ENCODE data around the gene SBNO2. TPM values are rescaled to one million over a fixed set of nuclear protein-coding genes. Genes with fewer than 3 reads are reported as not detected.

Gene SBNO2
- total RNA-seq, 1 donor from 2014 or later = 3.3 TPM

DNA sequence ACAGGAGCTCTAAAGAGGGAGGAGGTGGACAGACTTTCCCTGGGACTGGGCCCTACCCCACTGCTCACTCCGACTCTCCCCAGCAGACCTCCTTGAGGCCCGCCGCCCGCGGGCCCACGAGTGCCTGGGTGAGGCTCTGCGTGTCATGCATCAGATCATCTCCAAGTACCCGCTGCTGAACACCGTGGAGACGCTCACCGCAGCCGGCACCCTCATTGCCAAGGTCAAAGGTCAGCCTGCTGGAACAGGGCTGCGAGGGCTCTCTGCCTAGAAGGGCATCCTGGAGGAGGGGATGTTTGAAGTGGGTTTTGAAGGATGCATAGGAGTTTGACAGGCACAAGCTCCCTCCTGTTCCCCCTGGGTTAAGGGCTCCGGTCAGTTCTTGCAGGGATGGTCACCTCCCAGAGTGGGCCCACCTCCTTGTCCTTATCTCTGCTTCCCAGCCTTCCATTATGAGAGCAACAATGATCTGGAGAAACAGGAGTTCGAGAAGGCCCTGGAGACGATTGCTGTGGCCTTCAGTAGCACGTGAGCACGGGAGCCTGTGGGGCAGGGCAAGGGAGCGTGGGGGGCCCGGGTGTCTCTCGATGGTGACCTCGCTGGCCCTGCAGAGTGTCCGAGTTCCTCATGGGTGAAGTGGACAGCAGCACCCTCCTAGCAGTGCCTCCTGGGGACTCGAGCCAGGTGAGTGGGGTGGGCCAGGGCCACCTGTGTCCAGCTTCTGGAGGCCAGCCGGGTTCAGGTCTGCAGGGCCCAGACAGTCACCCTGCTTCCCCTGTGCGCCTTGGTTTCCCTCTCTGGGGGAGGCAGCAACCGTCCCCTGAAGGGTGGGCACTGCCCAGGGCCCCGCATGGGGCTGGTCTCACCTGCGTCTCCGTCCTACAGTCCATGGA, 100.8 kb downstream of the SBNO2 start:
- peaks cover 3% of the 10 kb centered on the region for H3K9me3 Mint-ChIP-seq
- no peak overlapping the region for H3K4me3 Mint-ChIP-seq
- no peak overlapping the region for H3K27ac Mint-ChIP-seq

DNA sequence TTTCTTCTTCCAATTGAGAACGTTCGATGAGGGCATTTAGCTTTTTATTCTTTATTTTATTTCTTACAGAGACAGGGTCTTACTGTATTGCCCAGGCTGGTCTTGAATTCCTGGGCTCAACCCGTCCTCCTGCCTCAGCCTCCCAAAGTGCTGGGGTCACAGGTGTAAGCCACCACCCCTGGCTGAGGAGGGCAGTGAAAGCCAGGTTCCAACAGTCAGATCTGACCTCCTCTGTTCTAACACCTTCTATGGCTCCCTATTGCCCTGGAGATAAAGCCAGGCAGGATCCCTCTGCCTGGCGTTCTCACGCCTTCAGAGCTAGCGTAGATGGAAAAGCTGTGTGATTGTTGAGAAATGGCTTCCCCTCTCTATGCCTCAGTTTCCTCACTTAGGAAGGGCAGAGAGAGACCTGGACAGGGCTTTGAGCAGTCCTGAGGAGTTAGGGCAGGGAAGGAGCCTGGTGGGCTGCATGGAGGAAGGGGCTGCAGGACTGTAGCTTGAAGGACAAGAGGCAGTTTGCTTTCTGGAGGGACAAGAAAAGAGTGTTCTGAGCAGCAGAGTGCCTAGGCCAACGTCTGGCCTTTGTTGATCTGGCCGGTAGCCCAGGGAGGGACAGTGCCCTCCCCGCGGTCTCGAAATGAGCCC, 101.6 kb downstream of the SBNO2 start:
- H3K36me3 ChIP-seq = no peaks in the 10 kb centered on the region
- no peaks in the 10 kb centered on the region for H3K79me2 ChIP-seq (ENCODE audit: low read depth)
- H3K4me3 Mint-ChIP-seq = peak overlapping the region; percentile 81
- H3K9me3 Mint-ChIP-seq = peaks cover 3% of the 10 kb centered on the region
- H3K36me3 Mint-ChIP-seq = no peaks in the 10 kb centered on the region
- peaks cover 1% of the 10 kb centered on the region for H3K4me1 ChIP-seq
- peaks cover 31% of the 10 kb centered on the region for H3F3A ChIP-seq (ENCODE audit: low read depth)
- no peak overlapping the region for H3K9ac ChIP-seq
- no peak overlapping the region for H3K4me3 ChIP-seq
- H4K20me1 ChIP-seq (ENCODE audit: low read depth) = peaks cover 19% of the 10 kb centered on the region
- no peak for DNase-seq (ENCODE audit: low spot score)
- no peak overlapping the region for H3K27ac ChIP-seq
- H3K27me3 ChIP-seq = peaks cover 51% of the 10 kb centered on the region
- peaks cover 9% of the 10 kb centered on the region for H3K4me1 Mint-ChIP-seq
- peaks cover 30% of the 10 kb centered on the region for H3K27me3 Mint-ChIP-seq (ENCODE audit: insufficient read depth, low read depth)
- no peak overlapping the region for H3K27ac Mint-ChIP-seq
- H2AFZ ChIP-seq (replicated peaks) = no peak overlapping the region
- H3K4me2 ChIP-seq = no peak overlapping the region
- TF ChIP-seq, protein P1, sequence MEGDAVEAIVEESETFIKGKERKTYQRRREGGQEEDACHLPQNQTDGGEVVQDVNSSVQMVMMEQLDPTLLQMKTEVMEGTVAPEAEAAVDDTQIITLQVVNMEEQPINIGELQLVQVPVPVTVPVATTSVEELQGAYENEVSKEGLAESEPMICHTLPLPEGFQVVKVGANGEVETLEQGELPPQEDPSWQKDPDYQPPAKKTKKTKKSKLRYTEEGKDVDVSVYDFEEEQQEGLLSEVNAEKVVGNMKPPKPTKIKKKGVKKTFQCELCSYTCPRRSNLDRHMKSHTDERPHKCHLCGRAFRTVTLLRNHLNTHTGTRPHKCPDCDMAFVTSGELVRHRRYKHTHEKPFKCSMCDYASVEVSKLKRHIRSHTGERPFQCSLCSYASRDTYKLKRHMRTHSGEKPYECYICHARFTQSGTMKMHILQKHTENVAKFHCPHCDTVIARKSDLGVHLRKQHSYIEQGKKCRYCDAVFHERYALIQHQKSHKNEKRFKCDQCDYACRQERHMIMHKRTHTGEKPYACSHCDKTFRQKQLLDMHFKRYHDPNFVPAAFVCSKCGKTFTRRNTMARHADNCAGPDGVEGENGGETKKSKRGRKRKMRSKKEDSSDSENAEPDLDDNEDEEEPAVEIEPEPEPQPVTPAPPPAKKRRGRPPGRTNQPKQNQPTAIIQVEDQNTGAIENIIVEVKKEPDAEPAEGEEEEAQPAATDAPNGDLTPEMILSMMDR (IDR thresholded peaks at IDR 0.05) = no peak
- TF ChIP-seq EZH2 (IDR thresholded peaks at IDR 0.05) (no peak), EZH2phosphoT487 (IDR thresholded peaks at IDR 0.05) (no peak)
- no peaks in the 10 kb centered on the region for H3K9me3 ChIP-seq (ENCODE audit: low read depth)

More for the DNA sequence above, 100.8 kb downstream of the SBNO2 start:
- Histone ChIP-seq H3K36me3 (no peaks in the 10 kb centered on the region), H3K27me3 (peaks cover 43% of the 10 kb centered on the region), H3K9ac (no peak overlapping the region), H4K20me1 (ENCODE audit: low read depth) (peaks cover 18% of the 10 kb centered on the region), H3K4me2 (no peak overlapping the region), H3K9me3 (ENCODE audit: low read depth) (no peaks in the 10 kb centered on the region), H2AFZ (replicated peaks) (no peak overlapping the region), H3K27ac (no peak overlapping the region), H3K4me3 (no peak overlapping the region), H3K79me2 (ENCODE audit: low read depth) (no peaks in the 10 kb centered on the region), H3F3A (ENCODE audit: low read depth) (peaks cover 31% of the 10 kb centered on the region), H3K4me1 (no peaks in the 10 kb centered on the region)
- peaks cover 9% of the 10 kb centered on the region for H3K4me1 Mint-ChIP-seq
- TF ChIP-seq EZH2phosphoT487 (IDR thresholded peaks at IDR 0.05) (no peak), EZH2 (IDR thresholded peaks at IDR 0.05) (no peak)
- TF ChIP-seq, protein P1 (IDR thresholded peaks at IDR 0.05) = no peak
- DNase-seq (ENCODE audit: low spot score) = no peak
- H3K27me3 Mint-ChIP-seq (ENCODE audit: insufficient read depth, low read depth) = peaks cover 26% of the 10 kb centered on the region
- no peaks in the 10 kb centered on the region for H3K36me3 Mint-ChIP-seq

DNA sequence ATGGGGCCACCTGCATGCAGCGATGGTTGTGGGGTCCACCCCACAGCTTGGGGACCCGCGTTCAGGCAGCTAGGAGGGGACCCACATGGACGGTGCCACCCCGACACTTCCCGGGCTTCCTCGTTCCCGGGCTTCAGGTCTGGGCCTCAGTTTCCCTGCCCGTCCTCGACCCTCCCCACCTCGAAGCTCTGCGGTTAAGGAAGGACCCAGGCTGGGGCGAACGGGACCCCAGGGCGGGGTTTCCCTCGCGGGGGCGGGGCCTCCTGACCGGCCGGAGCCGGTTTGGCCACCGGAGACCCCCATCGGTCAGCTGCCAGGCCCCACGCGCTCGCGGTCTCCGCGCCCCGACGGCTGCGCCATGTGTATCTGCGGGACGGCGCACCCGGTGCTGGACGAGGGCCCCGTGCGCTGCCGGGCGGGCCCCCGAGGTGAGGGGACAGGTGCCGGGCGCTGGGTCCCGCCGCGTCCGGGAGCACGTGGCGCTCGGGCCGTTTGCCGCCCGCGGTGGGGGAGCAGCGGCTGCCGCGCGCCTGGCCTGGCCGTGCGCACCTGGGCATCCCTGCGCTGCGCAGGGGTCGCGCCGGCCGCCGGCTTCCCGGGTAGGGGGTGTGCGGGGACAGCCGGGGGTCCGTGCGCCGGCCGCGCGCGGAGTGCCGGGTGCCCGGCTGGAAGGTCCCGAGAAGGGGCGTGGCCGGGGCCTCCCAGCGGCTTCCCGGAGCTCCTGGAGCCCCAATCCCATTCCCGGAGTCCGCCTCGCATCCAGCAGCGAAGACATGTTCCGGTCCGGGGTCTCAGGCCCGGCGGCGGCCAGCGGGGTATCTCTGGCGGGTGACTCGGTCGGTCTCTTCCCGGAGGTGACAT, 102.9 kb downstream of the SBNO2 start:
- peak; percentile 74 for DNase-seq (ENCODE audit: low spot score)
- H2AFZ ChIP-seq (replicated peaks) = no peak overlapping the region
- no peaks in the 10 kb centered on the region for H3K79me2 ChIP-seq (ENCODE audit: low read depth)
- H4K20me1 ChIP-seq (ENCODE audit: low read depth) = peaks cover 30% of the 10 kb centered on the region
- peaks cover 12% of the 10 kb centered on the region for H3K4me1 ChIP-seq
- peaks cover 64% of the 10 kb centered on the region for H3K27me3 ChIP-seq
- Mint-ChIP-seq H3K36me3 (no peaks in the 10 kb centered on the region), H3K27ac (no peak overlapping the region), H3K27me3 (ENCODE audit: insufficient read depth, low read depth) (peaks cover 32% of the 10 kb centered on the region), H3K4me1 (peaks cover 9% of the 10 kb centered on the region), H3K4me3 (peak overlapping the region; percentile 81), H3K9me3 (peaks cover 3% of the 10 kb centered on the region)
- peak overlapping the region; percentile 83 for H3K4me2 ChIP-seq
- TF ChIP-seq, protein P1 (IDR thresholded peaks at IDR 0.05) = no peak
- TF ChIP-seq EZH2phosphoT487 (IDR thresholded peaks at IDR 0.05) = peak; percentile 46
- peaks cover 38% of the 10 kb centered on the region for H3F3A ChIP-seq (ENCODE audit: low read depth)
- H3K27ac ChIP-seq = no peak overlapping the region
- no peaks in the 10 kb centered on the region for H3K9me3 ChIP-seq (ENCODE audit: low read depth)
- no peak overlapping the region for H3K9ac ChIP-seq
- H3K36me3 ChIP-seq = no peaks in the 10 kb centered on the region
- H3K4me3 ChIP-seq = peak overlapping the region; percentile 45

Data from neural progenitor cell (in vitro differentiated cells).